K562 (cell line): Measurements from ENCODE around the gene LMNA. TPM values are rescaled to one million over a fixed set of nuclear protein-coding genes. Genes with fewer than 3 reads are reported as not detected.
A peak's percentile ranks its signal among the peaks of the same experiment; 100 is the strongest.

Experiments
- ADNP ChIP-seq: fragments of 200-800 bp; sonication (Bioruptor generic); IDR thresholded peaks from 2 replicates; pipeline ENCODE4 v1.6.1; 2016; ENCODE audit warnings: missing genetic modification characterization, missing compliant biosample characterization
- ARID1B ChIP-seq: fragments of 450-650 bp; IDR thresholded peaks from 2 replicates; pipeline ENCODE4 v1.6.1; 2016; ENCODE audit warnings: antibody characterized with exemption, mild to moderate bottlenecking, inconsistent platforms
- ARID2 ChIP-seq: fragments of 450-650 bp; IDR thresholded peaks from 2 replicates; pipeline ENCODE4 v1.6.1; 2017; ENCODE audit warnings: antibody characterized with exemption, mild to moderate bottlenecking
- BCOR ChIP-seq: fragments of 450-650 bp; IDR thresholded peaks from 2 replicates; pipeline ENCODE4 v1.6.1; 2016
- BRD9 ChIP-seq: fragments of 450-650 bp; IDR thresholded peaks from 2 replicates; pipeline ENCODE4 v1.6.1; 2018; ENCODE audit warnings: low read depth; ENCODE audit not compliant: partially characterized antibody
- C11orf30 ChIP-seq: fragments of 450-650 bp; IDR thresholded peaks from 2 replicates; pipeline ENCODE4 v1.6.1; 2016; ENCODE audit warnings: low read depth, mild to moderate bottlenecking
- CBFA2T2 ChIP-seq: fragments of 450-650 bp; conservative IDR thresholded peaks from 2 replicates; pipeline ENCODE4 v1.6.1; 2017; ENCODE audit warnings: mild to moderate bottlenecking
- CBFA2T3 ChIP-seq: fragments of 450-650 bp; IDR thresholded peaks from 2 replicates; pipeline ENCODE4 v1.6.1; 2017
- DDX20 ChIP-seq: fragments of 450-650 bp; IDR thresholded peaks from 2 replicates; pipeline ENCODE4 v1.6.1; 2016; ENCODE audit warnings: missing genetic modification characterization, low read depth, mild to moderate bottlenecking, missing compliant biosample characterization, moderate library complexity
- HDGF ChIP-seq: fragments of 450-650 bp; IDR thresholded peaks from 2 replicates; pipeline ENCODE4 v1.6.1; 2016
- HNRNPH1 ChIP-seq: fragments of 200-400 bp; formaldehyde crosslinking; optimal IDR thresholded peaks from 2 replicates; pipeline ENCODE3; 2017; ENCODE audit warnings: low read depth, mild to moderate bottlenecking, low read length, moderate library complexity
- IFI16 ChIP-seq: fragments of 250-450 bp; sonication (Bioruptor Pico); IDR thresholded peaks from 2 replicates; pipeline ENCODE4 v2.1.2; 2022; ENCODE audit warnings: mild to moderate bottlenecking, inconsistent platforms
- KHSRP ChIP-seq: fragments of 450-650 bp; IDR thresholded peaks from 2 replicates; pipeline ENCODE4 v1.6.1; 2017
- NELFE ChIP-seq: IDR thresholded peaks from 2 replicates; pipeline ENCODE4 v1.6.1; 2011; ENCODE audit warnings: mild to moderate bottlenecking; ENCODE audit not compliant: insufficient read depth, insufficient read length
- PML ChIP-seq: IDR thresholded peaks from 2 replicates; pipeline ENCODE4 v1.6.1; 2012; ENCODE audit warnings: low read length, inconsistent platforms
- RBFOX2 ChIP-seq: fragments of 200-400 bp; formaldehyde crosslinking; IDR thresholded peaks from 2 replicates; pipeline ENCODE4 v1.6.1; 2017; ENCODE audit warnings: low read depth, mild to moderate bottlenecking, low read length, moderate library complexity
- RBM17 ChIP-seq: fragments of 200-400 bp; formaldehyde crosslinking; IDR thresholded peaks from 2 replicates; pipeline ENCODE4 v1.6.1; 2017; ENCODE audit warnings: low read depth, mild to moderate bottlenecking, low read length, borderline replicate concordance
- SMARCE1 ChIP-seq: fragments of 450-650 bp; IDR thresholded peaks from 2 replicates; pipeline ENCODE4 v1.7.1; 2016; ENCODE audit warnings: mild to moderate bottlenecking
- STAT5B ChIP-seq: fragments of 250-450 bp; sonication (Bioruptor Pico); IDR thresholded peaks from 2 replicates; pipeline ENCODE4 v1.8.0; 2021; ENCODE audit warnings: mild to moderate bottlenecking, inconsistent platforms
- TBP ChIP-seq: optimal IDR thresholded peaks from 2 replicates; pipeline ENCODE3; 2011; ENCODE audit warnings: low read depth, low read length, improper control_type of control experiment
- ZNF586 ChIP-seq: fragments of 450-650 bp; formaldehyde crosslinking; conservative IDR thresholded peaks from 2 replicates; pipeline ENCODE4 v1.4.0; 2020; ENCODE audit warnings: mild to moderate bottlenecking, moderate library complexity
- ZNF79 ChIP-seq: fragments of 250-450 bp; sonication (Bioruptor Pico); IDR thresholded peaks from 2 replicates; pipeline ENCODE4 v1.4.0; 2020; ENCODE audit warnings: low read depth, mild to moderate bottlenecking, moderate library complexity
- polyA plus RNA-seq, 8 experiments: library from polyadenylated mRNA; depleted of rRNA in 4 of 8; stranded (reverse) in 5 of 8; unstranded in 3 of 8; fragments of >200 nt; fragmentation: Nextera tagmentation in 2 of 8; fragmentation: Illumina TruSeq in 1 of 8; extraction: Ambion mirVana in 2 of 8; extraction: Trizol in 1 of 8; gene quantifications; 2 replicates each; pipeline versions ENCODE4 v1.2.1 to v1.2.3, GENCODE V29; 2011 to 2014; ENCODE audit warnings: inconsistent platforms in 1 of 8, missing spikeins in 1 of 8
- total RNA-seq, 7 experiments: library from RNA; depleted of rRNA in 6 of 7; stranded (reverse); fragments of >200 nt in 6 of 7; fragmentation: Illumina TruSeq in 2 of 7; extraction: Trizol in 2 of 7; gene quantifications; 2 replicates each; pipeline versions ENCODE4 v1.2.1 to v1.2.3, GENCODE V29; 2011 to 2021; ENCODE audit warnings: low replicate concordance in 1 of 7
- TF ChIP-seq, protein P1 (sequence below): conservative IDR thresholded peaks from 2 replicates; pipeline ENCODE4 v1.6.1; 2011; ENCODE audit warnings: low read depth, mild to moderate bottlenecking, low read length; ENCODE audit not compliant: control insufficient read depth
- TF ChIP-seq, protein P2 (sequence below): fragments of 250-450 bp; sonication (Bioruptor Pico); IDR thresholded peaks from 2 replicates; pipeline ENCODE4 v1.5.0; 2021; ENCODE audit warnings: mild to moderate bottlenecking, borderline replicate concordance
- TF ChIP-seq, protein P3 (sequence below): fragments of 450-650 bp; conservative IDR thresholded peaks from 2 replicates; pipeline ENCODE4 v1.6.1; 2016; ENCODE audit warnings: missing genetic modification characterization, low read depth, mild to moderate bottlenecking, missing compliant biosample characterization, moderate library complexity
- TF ChIP-seq, protein P4 (sequence below): sonication (generic); formaldehyde crosslinking; IDR thresholded peaks from 2 replicates; pipeline ENCODE4 v1.8.1; 2023; ENCODE audit warnings: mild to moderate bottlenecking, missing genetic modification reagents

The LMNA gene
- total and polyA plus RNA-seq, 9 of the 15 experiments (the other 6 are each of a cell fraction or from before 2014, with no cell fraction given) = 1.00 to 347 (median 88.2) TPM

DNA sequence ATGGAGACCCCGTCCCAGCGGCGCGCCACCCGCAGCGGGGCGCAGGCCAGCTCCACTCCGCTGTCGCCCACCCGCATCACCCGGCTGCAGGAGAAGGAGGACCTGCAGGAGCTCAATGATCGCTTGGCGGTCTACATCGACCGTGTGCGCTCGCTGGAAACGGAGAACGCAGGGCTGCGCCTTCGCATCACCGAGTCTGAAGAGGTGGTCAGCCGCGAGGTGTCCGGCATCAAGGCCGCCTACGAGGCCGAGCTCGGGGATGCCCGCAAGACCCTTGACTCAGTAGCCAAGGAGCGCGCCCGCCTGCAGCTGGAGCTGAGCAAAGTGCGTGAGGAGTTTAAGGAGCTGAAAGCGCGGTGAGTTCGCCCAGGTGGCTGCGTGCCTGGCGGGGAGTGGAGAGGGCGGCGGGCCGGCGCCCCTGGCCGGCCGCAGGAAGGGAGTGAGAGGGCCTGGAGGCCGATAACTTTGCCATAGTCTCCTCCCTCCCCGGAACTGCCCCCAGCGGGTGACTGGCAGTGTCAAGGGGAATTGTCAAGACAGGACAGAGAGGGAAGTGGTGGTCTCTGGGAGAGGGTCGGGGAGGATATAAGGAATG is 505 bp downstream of the LMNA start (continued):
- TF ChIP-seq, protein P1, sequence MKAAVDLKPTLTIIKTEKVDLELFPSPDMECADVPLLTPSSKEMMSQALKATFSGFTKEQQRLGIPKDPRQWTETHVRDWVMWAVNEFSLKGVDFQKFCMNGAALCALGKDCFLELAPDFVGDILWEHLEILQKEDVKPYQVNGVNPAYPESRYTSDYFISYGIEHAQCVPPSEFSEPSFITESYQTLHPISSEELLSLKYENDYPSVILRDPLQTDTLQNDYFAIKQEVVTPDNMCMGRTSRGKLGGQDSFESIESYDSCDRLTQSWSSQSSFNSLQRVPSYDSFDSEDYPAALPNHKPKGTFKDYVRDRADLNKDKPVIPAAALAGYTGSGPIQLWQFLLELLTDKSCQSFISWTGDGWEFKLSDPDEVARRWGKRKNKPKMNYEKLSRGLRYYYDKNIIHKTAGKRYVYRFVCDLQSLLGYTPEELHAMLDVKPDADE = no peak
- TF ChIP-seq C11orf30 (no peak), ADNP (tag) (no peak), ZNF79 (CRISPR knock-in tag) (no peak), HNRNPH1 (no peak), HDGF (no peak), NELFE (no peak), RBFOX2 (peak; percentile 86), BRD9 (no peak), CBFA2T3 (no peak; the same call in 1 of the 2 replicates), ARID1B (no peak; the same call in 1 of the 2 replicates), BCOR (peak; percentile 44; the same call in 1 of the 2 replicates), KHSRP (no peak), ARID2 (no peak), IFI16 (CRISPR knock-in tag) (no peak), TBP (no peak), CBFA2T2 (no peak), SMARCE1 (no peak; the same call in 1 of the 2 replicates), ZNF586 (CRISPR knock-in tag) (no peak), DDX20 (tag) (no peak), RBM17 (no peak), PML (no peak), STAT5B (no peak)
- TF ChIP-seq, protein P2, sequence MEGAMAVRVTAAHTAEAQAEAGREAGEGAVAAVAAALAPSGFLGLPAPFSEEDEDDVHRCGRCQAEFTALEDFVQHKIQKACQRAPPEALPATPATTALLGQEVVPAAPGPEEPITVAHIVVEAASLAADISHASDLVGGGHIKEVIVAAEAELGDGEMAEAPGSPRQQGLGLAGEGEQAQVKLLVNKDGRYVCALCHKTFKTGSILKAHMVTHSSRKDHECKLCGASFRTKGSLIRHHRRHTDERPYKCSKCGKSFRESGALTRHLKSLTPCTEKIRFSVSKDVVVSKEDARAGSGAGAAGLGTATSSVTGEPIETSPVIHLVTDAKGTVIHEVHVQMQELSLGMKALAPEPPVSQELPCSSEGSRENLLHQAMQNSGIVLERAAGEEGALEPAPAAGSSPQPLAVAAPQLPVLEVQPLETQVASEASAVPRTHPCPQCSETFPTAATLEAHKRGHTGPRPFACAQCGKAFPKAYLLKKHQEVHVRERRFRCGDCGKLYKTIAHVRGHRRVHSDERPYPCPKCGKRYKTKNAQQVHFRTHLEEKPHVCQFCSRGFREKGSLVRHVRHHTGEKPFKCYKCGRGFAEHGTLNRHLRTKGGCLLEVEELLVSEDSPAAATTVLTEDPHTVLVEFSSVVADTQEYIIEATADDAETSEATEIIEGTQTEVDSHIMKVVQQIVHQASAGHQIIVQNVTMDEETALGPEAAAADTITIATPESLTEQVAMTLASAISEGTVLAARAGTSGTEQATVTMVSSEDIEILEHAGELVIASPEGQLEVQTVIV (CRISPR knock-in tag) = no peak
- TF ChIP-seq, protein P3, sequence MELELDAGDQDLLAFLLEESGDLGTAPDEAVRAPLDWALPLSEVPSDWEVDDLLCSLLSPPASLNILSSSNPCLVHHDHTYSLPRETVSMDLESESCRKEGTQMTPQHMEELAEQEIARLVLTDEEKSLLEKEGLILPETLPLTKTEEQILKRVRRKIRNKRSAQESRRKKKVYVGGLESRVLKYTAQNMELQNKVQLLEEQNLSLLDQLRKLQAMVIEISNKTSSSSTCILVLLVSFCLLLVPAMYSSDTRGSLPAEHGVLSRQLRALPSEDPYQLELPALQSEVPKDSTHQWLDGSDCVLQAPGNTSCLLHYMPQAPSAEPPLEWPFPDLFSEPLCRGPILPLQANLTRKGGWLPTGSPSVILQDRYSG (tag) = no peak
- TF ChIP-seq, protein P4, sequence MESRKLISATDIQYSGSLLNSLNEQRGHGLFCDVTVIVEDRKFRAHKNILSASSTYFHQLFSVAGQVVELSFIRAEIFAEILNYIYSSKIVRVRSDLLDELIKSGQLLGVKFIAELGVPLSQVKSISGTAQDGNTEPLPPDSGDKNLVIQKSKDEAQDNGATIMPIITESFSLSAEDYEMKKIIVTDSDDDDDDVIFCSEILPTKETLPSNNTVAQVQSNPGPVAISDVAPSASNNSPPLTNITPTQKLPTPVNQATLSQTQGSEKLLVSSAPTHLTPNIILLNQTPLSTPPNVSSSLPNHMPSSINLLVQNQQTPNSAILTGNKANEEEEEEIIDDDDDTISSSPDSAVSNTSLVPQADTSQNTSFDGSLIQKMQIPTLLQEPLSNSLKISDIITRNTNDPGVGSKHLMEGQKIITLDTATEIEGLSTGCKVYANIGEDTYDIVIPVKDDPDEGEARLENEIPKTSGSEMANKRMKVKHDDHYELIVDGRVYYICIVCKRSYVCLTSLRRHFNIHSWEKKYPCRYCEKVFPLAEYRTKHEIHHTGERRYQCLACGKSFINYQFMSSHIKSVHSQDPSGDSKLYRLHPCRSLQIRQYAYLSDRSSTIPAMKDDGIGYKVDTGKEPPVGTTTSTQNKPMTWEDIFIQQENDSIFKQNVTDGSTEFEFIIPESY (CRISPR knock-in tag) = peak; percentile 46; the same call in 1 of the 2 replicates
